Activated CD8-positive, alpha-beta memory T cell treated with anti-CD3 and anti-CD28 coated beads, Interleukin-2, amount 50 U/mL, for 1 hour (primary cell): ENCODE data around the gene HRH2.

ENCODE experiments used
- DNase-seq: peaks from one replicate; pipeline ENCODE4 v3.0.0-alpha.2; 2020; ENCODE audit errors: extremely low read depth

Gene HRH2

GRCh38 chr5:175692996-175693710 is 35.3 kb downstream of the HRH2 start:
- no peak for DNase-seq

GRCh38 chr5:175693741-175694140 is 35.9 kb downstream of the HRH2 start:
- DNase-seq, result no peak

GRCh38 chr5:175694371-175695160 is 36.7 kb downstream of the HRH2 start:
- no peak for DNase-seq

- DNase-seq, result no peak
These were observed 37.6 kb downstream of the HRH2 start for GRCh38 chr5:175695161-175696126.

GRCh38 chr5:175696139-175696854 is 38.4 kb downstream of the HRH2 start:
- DNase-seq, result peak; percentile 12

GRCh38 chr5:175696855-175697198 is 39.0 kb downstream of the HRH2 start:
- no peak for DNase-seq

GRCh38 chr5:175697846-175698245 is 40.0 kb downstream of the HRH2 start:
- no peak for DNase-seq

- no peak for DNase-seq
These were observed 40.7 kb downstream of the HRH2 start for GRCh38 chr5:175698401-175699115.

- DNase-seq, result no peak
These were observed 43.1 kb downstream of the HRH2 start for GRCh38 chr5:175700991-175701390.

- no peak for DNase-seq
These were observed 43.9 kb downstream of the HRH2 start for GRCh38 chr5:175701797-175702196.

- DNase-seq, result no peak
These were observed 48.6 kb downstream of the HRH2 start for GRCh38 chr5:175706499-175706898.

- DNase-seq, result no peak
These were observed 50.0 kb downstream of the HRH2 start for GRCh38 chr5:175707751-175708375.

- no peak for DNase-seq
These were observed 51.5 kb downstream of the HRH2 start for GRCh38 chr5:175709276-175709781.

GRCh38 chr5:175710326-175710725 is 52.5 kb downstream of the HRH2 start:
- DNase-seq, result no peak

GRCh38 chr5:175711031-175711430 is 53.2 kb downstream of the HRH2 start:
- no peak for DNase-seq

- no peak for DNase-seq
These were observed 53.8 kb downstream of the HRH2 start for GRCh38 chr5:175711472-175712312.

GRCh38 chr5:175712313-175712680 is 54.4 kb downstream of the HRH2 start:
- no peak for DNase-seq

GRCh38 chr5:175712681-175713085 is 54.8 kb downstream of the HRH2 start:
- DNase-seq, result no peak

- no peak for DNase-seq
These were observed 56.1 kb downstream of the HRH2 start for GRCh38 chr5:175713930-175714329.
